CD4-positive, alpha-beta memory T cell (primary cell): ENCODE measurements around the gene GNLY. TPM values are rescaled to one million over a fixed set of nuclear protein-coding genes. Genes with fewer than 3 reads are reported as not detected.

Experiments used
- CTCF ChIA-PET: fragments of 350-600 bp; sonication (Branson Sonifier 250); formaldehyde crosslinking; loops from one replicate; lab custom pipeline; 2021; ENCODE audit warnings: inconsistent platforms; ENCODE audit not compliant: partially characterized antibody; lab: Charles Lee
- POLR2A ChIA-PET: fragments of 350-600 bp; sonication (Branson Sonifier 250); formaldehyde crosslinking; loops from one replicate; lab custom pipeline; 2021; ENCODE audit not compliant: partially characterized antibody; lab: Charles Lee
- DNase-seq, 5 donors: peaks; one replicate each; pipeline versions ENCODE4 v3.0.0 to v3.0.0-alpha.2; 2020 to 2022; ENCODE audit warnings: mixed read lengths in 1 of 5
- H3K27ac ChIP-seq: one replicate; pipeline ENCODE4 v1.7.0; 2013; ENCODE audit warnings: low read depth, low read length
- H3K27me3 ChIP-seq: 2 replicates; pipeline ENCODE4 v1.7.0; 2013; ENCODE audit warnings: mild to moderate bottlenecking, low read length, moderate library complexity; ENCODE audit not compliant: insufficient read depth
- H3K36me3 ChIP-seq: 2 replicates; pipeline ENCODE4 v1.7.0; 2013; ENCODE audit warnings: mild to moderate bottlenecking, low read length, moderate library complexity; ENCODE audit not compliant: insufficient read depth
- H3K4me1 ChIP-seq: 2 replicates; pipeline ENCODE4 v1.7.0; 2013; ENCODE audit warnings: mild to moderate bottlenecking, low read length, moderate library complexity; ENCODE audit not compliant: insufficient read depth
- H3K4me3 ChIP-seq, 2 donors: one replicate each; pipeline ENCODE4 v1.7.0; 2013; ENCODE audit warnings: low read length in 2 of 2, mild to moderate bottlenecking in 1 of 2
- H3K9me3 ChIP-seq, 2 donors: one replicate each; pipeline ENCODE4 v1.7.0; 2013; ENCODE audit warnings: low read length in 2 of 2, control low read depth in 1 of 2; ENCODE audit not compliant: control insufficient read depth in 1 of 2
- H3K27ac Mint-ChIP-seq, 7 donors: one replicate each; pipeline ENCODE4 v1.8.0; 2020 to 2021; ENCODE audit warnings: mixed read lengths in 7 of 7, mild to moderate bottlenecking in 6 of 7, inconsistent platforms in 3 of 7, moderate library complexity in 3 of 7
- H3K27me3 Mint-ChIP-seq, 2 donors: one replicate each; pipeline ENCODE4 v1.8.0; 2020 to 2021; ENCODE audit warnings: mixed read lengths in 2 of 2
- H3K36me3 Mint-ChIP-seq, 2 donors: one replicate each; pipeline ENCODE4 v1.8.0; 2020 to 2021; ENCODE audit warnings: mixed read lengths in 2 of 2, inconsistent platforms in 1 of 2, mild to moderate bottlenecking in 1 of 2
- H3K4me1 Mint-ChIP-seq, 4 donors: one replicate each; pipeline ENCODE4 v1.8.0; 2020 to 2021; ENCODE audit warnings: mixed read lengths in 4 of 4, mild to moderate bottlenecking in 1 of 4
- H3K4me3 Mint-ChIP-seq, 8 donors: one replicate each; pipeline ENCODE4 v1.8.0; 2020 to 2021; ENCODE audit warnings: mixed read lengths in 8 of 8, mild to moderate bottlenecking in 7 of 8, moderate library complexity in 6 of 8, inconsistent platforms in 3 of 8
- H3K9me3 Mint-ChIP-seq, 8 donors: one replicate each; pipeline ENCODE4 v1.8.0; 2020 to 2021; ENCODE audit warnings: mixed read lengths in 8 of 8, mild to moderate bottlenecking in 5 of 8, inconsistent platforms in 3 of 8, moderate library complexity in 1 of 8
- intact Hi-C: fragments of 100-400 bp; cut with micrococcal nuclease; formaldehyde crosslinking; loops from one replicate; pipeline ENCODE4 v1.15.1; 2023
- polyA plus RNA-seq, 2 donors: library from polyadenylated mRNA; unstranded; fragments of 300-500 nt; fragmentation: Illumina TruSeq; gene quantifications; one replicate each; pipeline ENCODE4 v1.2.3, GENCODE V29; 2021
- total RNA-seq, 2 experiments: library from RNA; stranded (reverse); gene quantifications; one replicate each; pipeline ENCODE4 v1.2.3, GENCODE V29; 2021

The GNLY gene
- total and polyA plus RNA-seq, 4 experiments from 2014 or later: 17.2 to 32.2 (median 21.1) TPM

DNA sequence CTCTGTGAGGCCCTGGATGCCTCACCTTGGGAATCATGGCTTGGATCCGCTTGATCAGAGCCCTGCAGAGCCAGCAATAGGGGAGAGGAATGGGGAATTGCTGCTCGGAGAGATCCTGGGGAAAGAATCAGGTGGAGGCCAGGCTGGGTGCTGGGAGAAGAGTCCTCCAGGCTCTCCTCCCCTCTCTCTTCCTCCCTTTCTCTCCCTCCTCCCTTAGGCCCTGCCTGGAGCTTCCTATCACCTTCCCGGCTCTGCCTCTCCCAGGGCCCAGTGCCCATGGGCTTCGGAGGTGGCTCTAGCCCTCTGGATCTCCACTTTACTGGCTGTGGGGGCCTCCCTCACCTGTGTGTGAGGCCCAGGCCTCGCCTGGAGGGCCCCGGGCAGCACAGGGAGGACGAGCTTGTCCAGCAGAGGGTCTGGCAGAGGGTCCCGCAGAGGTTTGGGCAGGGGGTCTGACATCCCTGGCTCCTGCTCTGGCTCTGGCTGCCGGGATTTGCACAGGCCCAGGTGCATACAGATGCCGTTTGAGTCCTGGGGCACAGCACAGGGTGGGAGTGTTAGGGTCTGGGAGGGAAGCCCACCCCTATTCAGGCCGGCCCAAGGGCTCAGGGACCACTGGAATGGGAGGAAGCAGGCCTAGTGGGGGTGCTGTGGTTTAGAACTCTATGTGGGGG is 28.8 kb upstream of the GNLY start:
- DNase-seq: no peak
- POLR2A ChIA-PET: no interaction called here
- no peak overlapping the region for H3K4me3 ChIP-seq
- no peaks in the 10 kb centered on the region for H3K36me3 ChIP-seq
- Mint-ChIP-seq H3K4me3 (no peak overlapping the region), H3K4me1 (no peaks in the 10 kb centered on the region), H3K27me3 (no peaks in the 10 kb centered on the region), H3K27ac (no peak overlapping the region), H3K36me3 (no peaks in the 10 kb centered on the region), H3K9me3 (no peaks in the 10 kb centered on the region)
- CTCF ChIA-PET: no interaction called here
- intact Hi-C loops: no loop called here
- no peaks in the 10 kb centered on the region for H3K4me1 ChIP-seq
- H3K9me3 ChIP-seq: no peaks in the 10 kb centered on the region
- no peak overlapping the region for H3K27ac ChIP-seq
- no peaks in the 10 kb centered on the region for H3K27me3 ChIP-seq

DNA sequence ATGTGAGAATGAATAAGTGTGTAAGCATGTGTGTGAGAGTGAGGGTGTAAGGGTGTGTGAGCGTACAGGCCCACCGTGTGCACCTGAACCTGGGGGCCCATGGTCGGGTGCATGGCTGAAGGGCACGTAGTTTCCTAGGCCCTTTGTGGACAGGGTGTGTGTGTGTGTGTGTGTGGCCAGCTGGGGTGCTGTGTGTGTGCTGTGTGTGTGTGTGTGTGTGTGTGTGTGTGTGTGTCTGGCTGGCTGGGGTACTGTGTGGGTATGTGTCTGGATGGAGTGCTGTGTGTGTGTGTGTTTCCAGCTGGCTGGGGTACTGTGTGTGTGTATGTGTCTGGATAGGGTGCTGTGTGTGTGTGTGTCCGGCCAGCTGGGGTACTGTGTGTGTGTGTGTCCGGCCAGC is 28.1 kb upstream of the GNLY start:
- Mint-ChIP-seq H3K9me3 (no peaks in the 10 kb centered on the region), H3K27me3 (no peaks in the 10 kb centered on the region), H3K4me3 (no peak overlapping the region), H3K27ac (no peak overlapping the region), H3K36me3 (no peaks in the 10 kb centered on the region), H3K4me1 (no peaks in the 10 kb centered on the region)
- DNase-seq: no peak
- H3K9me3 ChIP-seq: no peaks in the 10 kb centered on the region
- intact Hi-C loops: no loop called here
- H3K27me3 ChIP-seq: no peaks in the 10 kb centered on the region
- no peaks in the 10 kb centered on the region for H3K4me1 ChIP-seq
- POLR2A ChIA-PET: no interaction called here
- H3K27ac ChIP-seq: no peak overlapping the region
- H3K36me3 ChIP-seq: no peaks in the 10 kb centered on the region
- H3K4me3 ChIP-seq: no peak overlapping the region
- CTCF ChIA-PET: no interaction called here

- H3K4me1 ChIP-seq: no peaks in the 10 kb centered on the region
- Mint-ChIP-seq H3K36me3 (no peaks in the 10 kb centered on the region), H3K4me1 (no peaks in the 10 kb centered on the region), H3K27me3 (no peaks in the 10 kb centered on the region), H3K27ac (peak overlapping the region in 1 of 7 donors; percentile 36), H3K9me3 (no peaks in the 10 kb centered on the region), H3K4me3 (no peak overlapping the region)
- H3K27ac ChIP-seq: no peak overlapping the region
- DNase-seq: no peak
- H3K9me3 ChIP-seq: no peaks in the 10 kb centered on the region
- intact Hi-C loops: no loop called here
- ChIA-PET POLR2A (no interaction called here), CTCF (no interaction called here)
- no peaks in the 10 kb centered on the region for H3K27me3 ChIP-seq
- no peak overlapping the region for H3K4me3 ChIP-seq
- H3K36me3 ChIP-seq: no peaks in the 10 kb centered on the region
These were observed 27.5 kb upstream of the GNLY start for GRCh38 chr2:85666435-85667316.

- peaks cover 0 to 1% (median 0%) of the 10 kb centered on the region in 4 donors for H3K4me1 Mint-ChIP-seq
- CTCF ChIA-PET: no interaction called here
These were observed 26.6 kb upstream of the GNLY start for GRCh38 chr2:85667561-85668008.

DNA sequence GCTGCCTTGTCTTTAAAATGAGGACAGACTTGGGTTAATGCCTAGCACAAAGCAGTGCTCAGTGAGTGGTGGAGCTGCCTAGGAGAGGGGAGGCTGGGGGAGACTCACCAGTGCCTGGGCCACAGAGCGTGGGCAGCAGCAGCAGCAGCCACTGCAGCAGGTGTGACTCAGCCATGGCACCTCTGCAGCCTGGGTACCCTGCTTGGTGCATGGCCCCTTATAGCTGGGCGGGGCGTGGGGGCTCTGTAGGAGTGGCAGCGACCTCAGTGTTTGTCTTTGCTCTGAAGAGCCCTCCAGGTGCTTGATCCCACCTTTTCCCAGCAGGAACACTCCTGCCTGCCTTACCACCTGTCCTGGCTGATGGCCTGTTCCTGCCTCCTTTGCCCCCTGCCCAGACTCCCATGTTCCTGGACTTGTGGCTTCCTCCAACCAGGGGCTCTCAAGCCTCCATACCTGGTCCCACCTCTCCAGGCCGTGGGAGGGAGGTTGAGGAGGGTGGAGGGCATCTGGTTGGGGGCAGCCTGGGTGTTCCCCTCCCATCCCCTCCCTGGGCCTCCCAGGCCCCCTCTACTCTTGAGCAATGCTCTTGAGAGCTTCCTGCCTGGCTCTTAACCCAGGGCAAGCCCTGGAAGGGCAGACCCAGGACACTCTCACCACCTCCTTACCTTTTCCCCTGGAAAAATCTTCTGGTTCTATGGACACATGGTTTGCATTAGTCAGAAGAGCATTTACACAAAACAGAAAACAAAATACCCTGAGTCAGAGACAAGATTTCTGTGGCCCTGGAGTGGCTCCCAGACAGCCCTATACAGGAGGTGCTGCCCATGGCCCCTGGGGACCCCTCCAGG is 25.9 kb upstream of the GNLY start, which contains the start of gene SFTPB:
TSS of gene SFTPB (minus strand) at position 191 of the 848 bp plus-strand sequence. CDS start at position 175, 16 bp downstream.
- H3K36me3 Mint-ChIP-seq: no peaks in the 10 kb centered on the region
- intact Hi-C loops: no loop called here
- Histone ChIP-seq H3K9me3 (no peaks in the 10 kb centered on the region), H3K4me1 (no peaks in the 10 kb centered on the region), H3K36me3 (no peaks in the 10 kb centered on the region), H3K27ac (no peak within 1 kb of the TSS), H3K4me3 (no peak within 1 kb of the TSS), H3K27me3 (no peaks in the 10 kb centered on the region)
- no peaks in the 10 kb centered on the region for H3K27me3 Mint-ChIP-seq
- ChIA-PET CTCF (no interaction called here), POLR2A (no interaction called here)
- no peak within 1 kb of the TSS for H3K27ac Mint-ChIP-seq
- peaks cover 0 to 1% (median 0%) of the 10 kb centered on the region in 4 donors for H3K4me1 Mint-ChIP-seq
- no peak for DNase-seq
- no peak within 1 kb of the TSS for H3K4me3 Mint-ChIP-seq
- no peaks in the 10 kb centered on the region for H3K9me3 Mint-ChIP-seq

More at GRCh38 chr2:85667561-85668008, 26.6 kb upstream of the GNLY start:
- no peaks in the 10 kb centered on the region for H3K4me1 ChIP-seq
- Mint-ChIP-seq H3K27me3 (no peaks in the 10 kb centered on the region), H3K4me3 (no peak overlapping the region), H3K9me3 (no peaks in the 10 kb centered on the region), H3K36me3 (no peaks in the 10 kb centered on the region), H3K27ac (no peak overlapping the region)
- no peaks in the 10 kb centered on the region for H3K27me3 ChIP-seq
- no peaks in the 10 kb centered on the region for H3K36me3 ChIP-seq
- intact Hi-C loops: no loop called here
- no peak overlapping the region for H3K27ac ChIP-seq
- DNase-seq: no peak
- POLR2A ChIA-PET: no interaction called here
- no peak overlapping the region for H3K4me3 ChIP-seq
- no peaks in the 10 kb centered on the region for H3K9me3 ChIP-seq

- Histone ChIP-seq H3K9me3 (no peaks in the 10 kb centered on the region), H3K27me3 (no peaks in the 10 kb centered on the region), H3K4me1 (no peaks in the 10 kb centered on the region), H3K36me3 (no peaks in the 10 kb centered on the region), H3K4me3 (no peak overlapping the region), H3K27ac (no peak overlapping the region)
- Mint-ChIP-seq H3K27me3 (no peaks in the 10 kb centered on the region), H3K4me1 (peaks cover 0 to 1% (median 0%) of the 10 kb centered on the region in 4 donors), H3K4me3 (no peak overlapping the region), H3K9me3 (no peaks in the 10 kb centered on the region), H3K27ac (no peak overlapping the region), H3K36me3 (no peaks in the 10 kb centered on the region)
- CTCF ChIA-PET: no interaction called here
- DNase-seq: no peak
- POLR2A ChIA-PET: no interaction called here
- intact Hi-C loops: no loop called here
These were observed 25.4 kb upstream of the GNLY start for GRCh38 chr2:85668857-85669142.

DNA sequence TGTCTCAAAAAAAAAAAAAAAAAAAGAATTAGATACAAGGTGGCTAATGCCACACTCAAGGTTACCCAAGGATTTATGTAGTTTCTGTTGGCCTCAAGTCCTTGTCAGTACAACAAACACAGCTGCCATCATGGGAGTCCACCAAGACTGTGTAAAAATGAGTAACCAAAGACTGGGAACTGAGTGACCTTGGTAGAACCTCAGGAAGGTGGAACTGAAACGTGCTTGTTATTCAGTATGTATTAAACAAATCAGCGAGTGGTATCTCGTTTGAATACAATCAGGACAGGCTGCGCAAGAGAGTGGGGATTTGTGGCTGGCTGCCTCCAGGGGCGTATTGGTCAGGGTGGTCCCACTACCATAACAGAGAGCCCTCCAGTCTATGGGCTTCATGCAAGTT is 24.6 kb upstream of the GNLY start:
- H3K9me3 Mint-ChIP-seq: no peaks in the 10 kb centered on the region
- H3K27me3 ChIP-seq: no peaks in the 10 kb centered on the region
- peaks cover 0 to 1% (median 0%) of the 10 kb centered on the region in 4 donors for H3K4me1 Mint-ChIP-seq
- no peaks in the 10 kb centered on the region for H3K4me1 ChIP-seq
- H3K36me3 ChIP-seq: no peaks in the 10 kb centered on the region
- no peak overlapping the region for H3K27ac Mint-ChIP-seq
- POLR2A ChIA-PET: no interaction called here
- H3K27me3 Mint-ChIP-seq: no peaks in the 10 kb centered on the region
- CTCF ChIA-PET: no interaction called here
- no peaks in the 10 kb centered on the region for H3K9me3 ChIP-seq
- no peak overlapping the region for H3K4me3 Mint-ChIP-seq
- H3K27ac ChIP-seq: no peak overlapping the region
- no peak for DNase-seq
- no peak overlapping the region for H3K4me3 ChIP-seq
- no peaks in the 10 kb centered on the region for H3K36me3 Mint-ChIP-seq
- intact Hi-C loops: no loop called here
